Lung (tissue), 12 donors: Measurements from ENCODE around the gene CLK3. TPM values are rescaled to one million over a fixed set of nuclear protein-coding genes. Genes with fewer than 3 reads are reported as not detected.
A peak's percentile ranks its signal among the peaks of the same experiment; 100 is the strongest.

ENCODE experiments used
- ATAC-seq: fragments of 200-7000 bp; cut with Tn5 transposase; one replicate; pipeline ENCODE4 v1.9.1; 2020; ENCODE audit warnings: moderate number of reproducible peaks; ENCODE audit not compliant: insufficient read depth, low FRiP score
- DNase-seq, 3 donors: peaks; one replicate each; pipeline ENCODE4 v3.0.0-alpha.2; 2013 to 2017
- H3K27ac ChIP-seq, 2 donors: one replicate each; pipeline ENCODE4 v1.5.1; 2013; ENCODE audit warnings: mild to moderate bottlenecking in 2 of 2, moderate library complexity in 2 of 2, control low read depth in 1 of 2, inconsistent platforms in 1 of 2, low read depth in 1 of 2, low read length in 1 of 2
- H3K27me3 ChIP-seq, 3 donors: one replicate each; pipeline ENCODE4 v1.5.1; 2013; ENCODE audit warnings: low read length in 2 of 3; ENCODE audit not compliant: control insufficient read depth in 3 of 3, insufficient read depth in 3 of 3
- H3K36me3 ChIP-seq, 4 donors: one replicate each; pipeline ENCODE4 v1.5.1; 2013; ENCODE audit warnings: low read length in 4 of 4, mild to moderate bottlenecking in 1 of 4, moderate library complexity in 1 of 4; ENCODE audit not compliant: control insufficient read depth in 4 of 4, insufficient read depth in 4 of 4
- H3K4me1 ChIP-seq, 5 donors: one replicate each; pipeline ENCODE4 v1.5.1; 2013; ENCODE audit warnings: low read length in 5 of 5, mild to moderate bottlenecking in 2 of 5, moderate library complexity in 1 of 5; ENCODE audit not compliant: control insufficient read depth in 5 of 5, insufficient read depth in 5 of 5
- H3K4me3 ChIP-seq: one replicate; pipeline ENCODE4 v1.5.1; 2013; ENCODE audit warnings: mild to moderate bottlenecking, control low read depth, moderate library complexity
- H3K9ac ChIP-seq, 2 donors: one replicate each; pipeline ENCODE4 v1.5.1; 2013; ENCODE audit warnings: low read length in 2 of 2, control low read depth in 1 of 2; ENCODE audit not compliant: insufficient read depth in 1 of 2
- H3K9me3 ChIP-seq, 4 donors: one replicate each; pipeline ENCODE4 v1.5.1; 2013; ENCODE audit warnings: low read length in 3 of 4, mild to moderate bottlenecking in 1 of 4, moderate library complexity in 1 of 4; ENCODE audit not compliant: control insufficient read depth in 4 of 4, insufficient read depth in 3 of 4
- CTCF ChIP-seq: IDR thresholded peaks from 2 replicates; pipeline ENCODE4 v1.5.1; 2012; ENCODE audit warnings: mild to moderate bottlenecking; ENCODE audit errors: control extremely low read depth, extremely low read depth
- WGBS, 2 donors: extraction: QIAGEN DNeasy Blood & Tissue Kit; methylation state at CpG; one replicate each; pipeline ENCODE4 v1.1.7; 2013; 5-methylcytosine and 5-hydroxymethylcytosine counted together
- polyA plus RNA-seq, 2 donors: library from polyadenylated mRNA; stranded (reverse); fragments of 200-250 nt; gene quantifications; one replicate each; pipeline ENCODE4 v1.2.1, GENCODE V29; 2013
- total RNA-seq, 2 donors: library from RNA; depleted of rRNA in 1 of 2; stranded (reverse); fragments of >200 nt in 1 of 2; gene quantifications; one replicate each; pipeline ENCODE4 v1.2.1, GENCODE V29; 2014 to 2021
- donor health status: control.
- donor health status: control.
- donor health status: Bipolar disorder and iron deficiency.
- donor health status: healthy.
- donor health status: DM: yes; HTN: yes; CAD: no.

CLK3 gene
- total and polyA plus RNA-seq, 4 donors = 56.1 to 70.4 (median 64.6) TPM

- Histone ChIP-seq H3K4me3 (no peak overlapping the region), H3K27ac (no peak overlapping the region), H3K9ac (no peak overlapping the region), H3K9me3 (no peaks in the 10 kb centered on the region), H3K4me1 (peaks cover 0 to 19% (median 9%) of the 10 kb centered on the region in 5 donors), H3K27me3 (no peaks in the 10 kb centered on the region), H3K36me3 (no peaks in the 10 kb centered on the region)
- DNase-seq (no peak), ATAC-seq (no peak)
- TF ChIP-seq CTCF = no peak
- WGBS, 2 donors = 84 to 94% methylated on average over 3 of the region's 3 CpGs
These were observed 6.8 kb upstream of the CLK3 start for GRCh38 chr15:74608786-74609185.

GRCh38 chr15:74609938-74610301 lies 5.7 kb upstream of the CLK3 start:
- H3K4me1 ChIP-seq = peaks cover 0 to 24% (median 9%) of the 10 kb centered on the region in 5 donors
- ATAC-seq = no peak
- no peak for DNase-seq

GRCh38 chr15:74610302-74610951 lies 5.2 kb upstream of the CLK3 start:
- DNase-seq (peak; percentile 80 to 85 (median 84)), ATAC-seq (no peak)
- TF ChIP-seq CTCF = no peak
- Histone ChIP-seq H3K4me1 (peaks cover 0 to 25% (median 9%) of the 10 kb centered on the region in 5 donors), H3K27me3 (no peaks in the 10 kb centered on the region), H3K36me3 (no peaks in the 10 kb centered on the region), H3K4me3 (no peak overlapping the region), H3K9ac (no peak overlapping the region), H3K27ac (no peak overlapping the region), H3K9me3 (no peaks in the 10 kb centered on the region)
- WGBS, 2 donors = 69 to 71% methylated on average over 7 of the region's 7 CpGs

More at GRCh38 chr15:74609938-74610301, 5.7 kb upstream of the CLK3 start:
- Histone ChIP-seq H3K9me3 (no peaks in the 10 kb centered on the region), H3K9ac (no peak overlapping the region), H3K4me3 (no peak overlapping the region), H3K36me3 (no peaks in the 10 kb centered on the region), H3K27me3 (no peaks in the 10 kb centered on the region), H3K27ac (no peak overlapping the region)
- WGBS, 2 donors = 77 to 85% methylated on average over 3 of the region's 3 CpGs
- TF ChIP-seq CTCF = no peak

GRCh38 chr15:74611341-74611740 lies 4.3 kb upstream of the CLK3 start:
- H3K36me3 ChIP-seq = peaks cover 0 to 4% (median 0%) of the 10 kb centered on the region in 4 donors
- DNase-seq (no peak), ATAC-seq (no peak)
- no peaks in the 10 kb centered on the region for H3K27me3 ChIP-seq
- H3K9me3 ChIP-seq = no peaks in the 10 kb centered on the region
- no peak overlapping the region for H3K27ac ChIP-seq
- 91% methylated on average over 11 of the region's 11 CpGs for WGBS, 2 donors
- no peak overlapping the region for H3K9ac ChIP-seq
- H3K4me1 ChIP-seq = peaks cover 0 to 26% (median 9%) of the 10 kb centered on the region in 5 donors
- TF ChIP-seq CTCF = no peak
- H3K4me3 ChIP-seq = no peak overlapping the region
